GM19468 (cell line): Measurements from ENCODE around the gene PLXDC2.
"Not testable (repeated sequence)": the region's sequence is repeated elsewhere in the genome, so short reads cannot be mapped to it uniquely, and the experiment has no call there.

ENCODE experiments used
- ATAC-seq: cut with Tn5 transposase; IDR thresholded peaks from one replicate; pipeline ENCODE4 v1.9.1; 2021; ENCODE audit warnings: mild to moderate bottlenecking, moderate library complexity, moderate number of reproducible peaks; ENCODE audit not compliant: unreplicated experiment; ENCODE audit errors: extremely low read depth

The PLXDC2 gene

DNA sequence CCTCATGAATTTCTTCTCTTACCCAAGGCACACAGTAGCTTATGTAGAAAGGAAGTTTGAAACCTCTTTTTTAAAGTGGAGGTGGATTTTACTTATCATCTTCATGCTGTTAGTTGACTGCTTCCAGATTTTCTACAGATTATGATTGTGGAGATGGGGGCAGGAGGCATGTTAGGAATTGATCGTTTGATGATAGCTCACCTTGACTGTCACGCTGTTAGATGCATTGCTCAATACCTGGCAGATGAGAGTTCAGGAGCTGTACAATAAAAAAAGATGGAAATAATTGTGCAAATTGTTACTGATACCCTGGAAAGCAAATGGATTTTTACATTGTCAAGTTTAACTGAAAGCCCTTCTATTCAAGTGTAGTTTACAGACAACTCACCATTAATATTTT, 340.3 kb downstream of the PLXDC2 start:
- ATAC-seq = no peak

DNA sequence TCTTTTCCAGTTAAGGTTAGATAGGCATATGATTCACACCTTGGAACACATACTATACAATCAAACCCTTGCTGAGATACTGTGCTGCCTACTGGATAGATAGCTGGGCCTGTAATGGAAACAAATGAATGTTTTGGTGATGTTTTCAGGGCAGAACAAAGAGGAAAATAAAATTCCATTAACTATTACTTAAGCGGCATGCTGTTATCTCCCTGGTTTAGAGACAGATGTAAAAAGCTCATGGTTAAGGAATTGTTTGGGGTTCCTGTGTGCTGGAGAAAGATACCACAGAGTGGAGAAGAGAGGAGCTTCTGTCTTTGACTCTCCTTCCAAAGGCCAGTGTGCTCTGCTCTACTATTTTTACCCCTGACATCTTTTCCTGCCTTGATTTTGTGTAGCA, 341.1 kb downstream of the PLXDC2 start:
- ATAC-seq = no peak

DNA sequence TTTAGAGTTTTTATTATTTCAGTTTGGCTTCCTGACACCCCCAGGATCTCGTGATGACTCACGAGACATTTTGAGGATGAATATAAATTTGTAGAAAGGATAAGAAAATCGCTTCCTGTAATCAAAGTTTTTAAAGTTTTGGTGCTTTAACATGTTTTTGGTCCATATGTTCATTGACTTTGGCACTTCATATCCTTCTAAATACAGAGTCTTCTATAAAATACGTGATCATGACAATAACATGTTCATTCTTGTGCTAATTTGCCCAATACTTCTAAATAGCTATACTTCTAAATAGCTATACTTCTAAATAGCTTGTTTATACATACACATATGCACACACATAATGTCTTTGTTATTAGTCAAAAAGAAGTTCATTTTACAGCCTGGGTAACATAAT, 341.9 kb downstream of the PLXDC2 start:
- ATAC-seq = no peak

DNA sequence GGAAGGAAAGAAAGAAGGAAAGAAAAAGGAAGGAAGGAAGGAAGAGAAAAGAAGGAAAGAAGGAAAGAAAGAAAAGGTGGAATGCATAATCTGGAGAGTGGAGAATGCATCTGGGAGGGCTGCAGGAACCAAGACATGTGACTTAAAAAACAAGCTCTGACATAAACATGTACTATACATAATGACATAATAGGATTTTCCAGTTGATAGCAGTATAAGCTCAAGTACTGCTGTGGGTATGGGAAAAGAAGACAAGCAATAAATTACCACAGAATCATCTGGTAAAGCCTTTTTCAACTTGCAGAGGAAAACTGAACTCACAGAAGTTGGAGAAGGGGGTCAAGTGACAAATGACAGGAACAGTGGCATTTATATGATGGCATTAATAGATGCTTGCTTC, 345.9 kb downstream of the PLXDC2 start:
- ATAC-seq = no peak

DNA sequence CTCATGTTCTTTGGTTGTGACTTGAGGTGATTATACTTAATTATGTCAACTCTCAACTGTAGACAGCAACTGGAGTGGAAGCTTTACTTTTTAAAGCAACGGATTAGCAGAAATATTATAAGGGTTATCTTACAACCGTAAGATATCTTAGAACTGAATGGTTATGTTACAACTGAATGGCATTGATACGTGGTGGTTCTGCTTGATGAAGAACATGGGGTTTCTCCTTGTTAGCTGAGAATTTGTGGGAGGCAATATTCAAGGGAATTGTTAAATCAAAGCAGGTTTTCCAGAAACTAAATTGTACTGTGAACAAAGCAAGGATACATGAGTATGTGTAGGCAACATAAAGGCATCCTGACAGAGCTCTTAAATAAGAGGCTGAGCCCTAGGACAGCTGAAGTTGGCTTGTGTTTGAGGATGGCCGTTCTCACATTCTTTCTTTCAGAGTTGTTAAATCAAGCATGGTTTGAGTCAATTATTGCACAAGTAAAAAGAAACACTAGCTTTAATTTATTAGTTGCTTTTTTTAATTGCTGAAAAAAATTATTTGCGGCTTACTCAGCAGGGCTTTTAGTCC, 350.0 kb downstream of the PLXDC2 start:
- ATAC-seq = no peak

DNA sequence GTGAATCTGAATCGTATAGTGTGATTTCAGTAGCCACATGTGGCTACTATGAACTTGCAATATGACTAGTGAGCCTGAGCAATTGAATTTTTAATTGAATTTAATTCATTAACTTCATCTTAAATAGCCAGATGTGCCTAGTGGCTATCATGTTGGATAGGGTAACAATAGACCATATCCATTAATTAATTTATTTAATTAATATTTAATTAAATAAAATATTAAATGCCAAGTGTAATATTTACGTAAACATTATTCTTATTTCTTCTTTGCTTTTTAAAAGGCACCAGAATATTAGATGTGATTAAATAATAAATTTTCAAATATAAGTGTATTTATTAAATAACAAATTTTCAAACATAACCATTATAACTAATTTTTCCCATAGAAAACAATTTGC, 354.4 kb downstream of the PLXDC2 start:
- no peak for ATAC-seq

DNA sequence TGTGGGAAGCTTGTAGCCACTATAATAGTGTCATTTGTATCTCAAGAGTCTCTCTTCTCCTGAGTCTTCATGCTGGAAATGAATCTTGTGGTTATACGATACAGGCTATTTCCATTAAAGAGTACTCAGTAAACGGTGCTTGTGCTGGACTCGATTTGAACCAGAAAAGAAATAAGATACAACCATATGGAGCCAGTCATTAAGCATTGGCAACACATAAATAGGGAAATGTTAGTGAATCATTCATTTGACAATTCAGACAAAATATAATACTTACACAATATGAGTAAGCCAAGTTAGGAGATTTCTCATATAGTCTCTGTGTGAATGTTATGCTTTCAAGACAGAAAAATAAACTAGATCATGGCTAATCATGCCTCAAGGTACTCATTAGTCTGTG, 356.8 kb downstream of the PLXDC2 start:
- ATAC-seq = no peak

DNA sequence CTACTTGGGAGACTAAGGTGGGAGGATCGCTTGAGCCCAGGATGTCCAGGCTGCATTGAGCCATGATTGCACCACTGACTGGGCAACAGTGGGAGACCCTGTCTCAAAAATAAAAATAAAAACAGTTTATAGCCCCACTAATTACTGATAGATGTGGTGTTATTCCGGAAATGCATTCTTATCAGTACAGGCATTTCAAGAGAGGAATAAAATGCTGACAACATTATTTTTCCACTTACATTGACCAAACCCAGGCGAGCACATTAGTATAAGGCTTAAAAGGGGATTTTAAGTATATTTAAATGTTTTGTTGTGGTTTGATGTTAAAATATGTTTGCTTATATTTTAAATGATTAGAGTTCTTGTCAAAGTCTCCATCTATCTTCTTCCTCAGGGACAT, 359.5 kb downstream of the PLXDC2 start:
- ATAC-seq = no peak

DNA sequence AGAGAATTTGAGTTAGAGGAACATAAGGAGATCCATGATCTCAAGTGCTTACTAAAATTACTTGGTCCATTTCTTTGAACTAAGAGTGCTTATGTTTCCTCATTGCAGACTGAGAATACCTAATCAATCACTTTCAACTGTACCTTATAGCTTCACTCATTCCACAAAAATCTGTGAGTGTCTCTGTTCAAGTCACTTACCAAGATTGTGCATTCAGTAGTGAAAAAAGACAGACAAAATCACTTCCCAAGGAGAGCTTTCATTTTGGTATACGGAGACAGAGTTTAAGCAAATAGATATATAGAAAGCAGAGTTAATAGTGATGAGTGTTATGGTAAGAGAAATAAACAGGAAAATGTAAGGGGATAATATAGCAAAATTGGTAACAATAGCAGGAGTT, 364.5 kb downstream of the PLXDC2 start:
- no peak for ATAC-seq

DNA sequence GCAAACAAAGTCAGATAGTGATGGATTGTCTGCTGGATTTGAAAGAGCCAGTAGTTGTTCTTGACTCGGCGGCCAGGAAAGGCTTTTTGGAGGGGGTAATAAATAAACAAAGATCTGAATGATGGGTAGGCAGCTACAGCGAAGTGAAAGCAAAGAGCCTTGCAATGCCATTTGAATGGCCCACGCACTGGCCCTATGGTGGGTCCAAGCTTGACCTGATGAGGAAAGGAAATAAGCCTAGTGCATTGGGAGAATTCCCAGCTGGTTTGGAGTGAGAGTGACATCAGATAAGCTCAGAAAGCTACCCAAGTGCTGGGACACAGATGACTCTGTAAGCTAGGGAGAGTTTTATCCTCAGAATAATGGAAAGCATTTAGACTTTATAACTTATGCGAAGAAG, 365.2 kb downstream of the PLXDC2 start:
- ATAC-seq = no peak

DNA sequence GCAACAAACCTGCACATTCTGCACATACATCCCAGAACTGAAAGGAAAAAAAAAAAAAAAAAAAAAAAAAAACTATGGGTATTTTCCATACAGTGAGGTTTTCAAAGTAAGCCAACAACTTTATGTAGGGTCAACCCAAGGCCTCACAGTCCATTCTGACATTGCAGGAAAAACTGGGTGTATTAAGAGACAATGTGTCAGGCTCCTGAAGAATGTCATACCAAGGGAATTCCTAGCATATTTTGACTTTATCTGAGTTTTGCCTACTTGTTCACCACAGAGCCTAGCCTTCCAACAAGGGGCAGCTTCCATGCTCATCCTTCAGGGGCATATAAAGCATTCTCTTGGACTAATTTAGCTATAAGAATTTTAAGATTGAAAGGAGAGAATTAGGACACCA, 368.9 kb downstream of the PLXDC2 start:
- ATAC-seq = no peak

DNA sequence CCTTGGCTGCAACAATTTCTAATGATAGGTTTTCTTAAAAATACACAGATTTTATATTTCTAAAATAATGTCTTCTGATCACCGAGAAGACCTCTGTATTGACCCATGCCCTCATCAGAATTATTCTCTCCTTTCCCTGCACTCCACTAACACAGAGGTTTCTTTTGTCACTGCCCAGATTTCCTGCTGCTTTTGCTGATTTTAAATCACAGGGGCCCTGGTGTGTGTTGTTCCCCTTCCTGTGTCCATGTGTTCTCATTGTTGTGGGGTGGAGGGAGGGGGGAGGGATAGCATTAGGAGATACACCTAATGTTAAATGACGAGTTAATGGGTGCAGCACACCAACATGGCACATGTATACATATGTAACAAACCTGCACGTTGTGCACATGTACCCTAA, 375.2 kb downstream of the PLXDC2 start:
- not testable (repeated sequence) for ATAC-seq

DNA sequence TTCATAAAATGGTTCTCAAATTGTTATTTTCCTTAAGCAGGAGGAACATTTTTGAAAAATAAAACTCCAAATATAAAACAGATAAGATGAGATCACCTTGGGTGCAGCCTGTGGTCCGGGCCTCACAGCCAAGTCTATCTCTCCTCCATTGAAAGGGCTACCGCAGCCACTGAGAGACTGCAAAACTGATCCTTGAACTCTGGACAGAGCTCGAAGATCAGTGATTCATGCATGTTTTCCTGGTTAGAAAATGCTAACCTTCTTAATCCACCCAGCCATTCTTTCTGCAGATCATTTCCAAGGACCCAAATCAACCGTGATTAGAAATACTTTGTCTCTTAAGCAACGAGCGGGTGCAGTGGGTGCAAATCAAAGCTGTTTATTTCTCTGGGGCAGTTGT, 378.8 kb downstream of the PLXDC2 start:
- ATAC-seq = no peak

DNA sequence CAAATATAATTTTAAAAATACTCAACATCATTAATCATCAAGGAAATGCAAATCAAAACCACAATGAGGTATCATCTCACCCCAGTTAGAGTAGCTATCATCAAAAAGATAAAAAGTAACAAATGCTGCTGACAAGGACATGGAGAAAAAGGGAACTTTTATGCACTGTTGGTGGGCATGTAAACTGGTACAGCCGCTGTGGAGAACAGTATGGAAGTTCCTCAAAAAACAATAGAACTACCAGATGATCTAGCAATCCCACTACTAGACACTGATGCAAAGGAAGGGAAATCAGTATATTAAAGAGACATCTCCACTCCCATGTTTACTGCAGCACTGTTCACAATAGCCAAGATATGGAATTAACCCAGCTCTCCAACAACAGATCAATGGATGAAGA, 384.5 kb downstream of the PLXDC2 start:
- ATAC-seq = no peak

DNA sequence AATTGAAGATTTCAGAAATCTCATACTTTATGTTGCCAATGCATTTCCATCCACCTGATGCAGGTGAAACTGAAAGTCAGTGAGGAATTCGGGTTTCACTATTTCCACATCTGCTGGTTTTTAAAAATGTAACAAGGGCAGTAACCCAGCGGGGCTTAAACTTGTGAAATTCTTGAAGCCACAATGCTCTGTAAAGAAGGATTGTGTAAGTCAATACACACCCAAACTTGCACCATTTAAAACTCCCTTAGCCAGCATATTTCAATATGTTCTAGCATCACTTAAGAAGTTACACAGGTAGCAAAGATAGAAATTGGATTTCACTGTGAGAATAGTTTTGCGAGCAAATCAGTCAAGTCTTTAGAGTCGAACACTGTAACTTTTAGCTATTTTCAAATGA, 386.1 kb downstream of the PLXDC2 start:
- no peak for ATAC-seq

DNA sequence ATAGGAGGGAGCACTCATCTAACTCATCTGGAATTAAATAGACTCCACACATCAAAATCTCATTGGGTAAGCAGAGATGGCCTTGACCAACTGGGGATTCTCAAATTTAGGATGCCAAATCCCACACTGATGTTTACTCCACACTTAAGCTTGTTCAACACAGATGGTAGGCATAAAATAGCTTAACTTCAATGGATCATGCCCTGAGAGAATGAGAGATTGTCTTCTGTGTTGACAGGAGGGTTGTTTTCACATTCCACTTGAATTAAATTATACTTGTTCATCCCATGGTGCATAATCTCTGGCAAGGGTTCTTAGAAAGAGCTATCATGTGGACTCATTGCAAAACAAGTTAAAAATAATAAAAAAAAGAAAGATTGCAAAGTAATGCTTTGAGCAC, 391.4 kb downstream of the PLXDC2 start:
- ATAC-seq = no peak

DNA sequence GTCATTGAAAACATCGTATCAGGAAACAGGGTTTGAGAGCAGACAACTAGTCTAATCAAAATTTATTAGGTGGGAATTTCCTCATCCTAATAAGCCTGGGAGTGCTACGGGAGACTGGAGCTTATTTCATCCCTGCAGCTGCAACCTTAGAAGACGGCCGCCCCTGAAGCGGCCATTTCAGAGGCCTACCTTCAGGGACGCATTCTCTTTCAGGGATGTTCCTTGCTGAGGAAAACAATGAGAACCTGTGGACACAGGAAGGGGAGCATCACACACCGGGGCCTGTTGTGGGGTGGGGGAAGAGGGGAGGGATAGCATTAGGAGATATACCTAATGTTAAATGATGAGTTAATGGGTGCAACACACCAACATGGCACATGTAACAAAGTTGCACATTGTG, 392.9 kb downstream of the PLXDC2 start:
- not testable (repeated sequence) for ATAC-seq

DNA sequence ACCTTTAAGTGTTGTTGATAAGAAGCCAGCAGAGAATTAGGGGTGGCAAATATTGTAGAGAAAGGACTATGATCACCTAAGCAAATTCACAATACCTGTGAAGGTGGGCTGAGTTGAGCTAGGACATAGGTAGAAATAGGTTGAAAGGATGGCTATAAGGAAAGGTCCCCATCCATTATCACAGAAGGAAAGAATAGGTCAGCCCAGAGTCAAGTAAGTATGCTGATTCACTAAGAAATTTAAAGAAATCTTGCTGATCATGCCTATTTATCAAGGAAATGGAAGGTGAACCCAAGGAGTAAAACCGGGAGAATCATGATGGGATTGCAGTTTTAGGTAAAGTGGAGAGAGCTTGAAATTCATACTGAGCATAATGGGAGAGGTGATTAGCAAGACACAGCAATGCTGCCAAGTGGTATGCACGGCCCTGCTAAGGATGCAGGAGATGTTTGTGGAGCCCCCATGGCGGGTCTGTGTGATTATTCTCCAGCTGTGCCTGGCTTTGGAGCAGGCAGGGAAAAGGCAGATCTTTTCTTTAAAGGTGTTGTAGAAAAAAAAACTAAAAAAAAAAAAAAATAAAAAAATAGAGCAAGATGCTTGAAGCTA, 399.4 kb downstream of the PLXDC2 start:
- ATAC-seq = no peak

DNA sequence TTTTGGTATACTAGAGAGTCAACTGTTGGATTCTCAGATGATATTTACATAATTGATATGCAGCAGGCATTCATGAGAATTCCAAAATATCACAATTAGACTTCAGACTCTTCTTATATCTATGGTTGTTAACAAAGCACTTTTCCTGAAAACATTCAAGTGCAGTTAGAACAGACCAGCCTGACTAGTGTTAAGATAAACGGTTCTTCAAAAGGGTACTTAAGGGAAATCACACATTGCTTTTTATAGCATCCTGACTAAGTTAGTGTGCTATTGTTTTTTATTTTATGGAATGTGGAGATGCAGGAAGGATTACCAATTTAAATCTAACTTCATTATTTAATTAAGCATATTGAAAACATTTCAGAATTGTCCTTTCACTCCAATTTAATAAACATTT, 405.1 kb downstream of the PLXDC2 start:
- no peak for ATAC-seq

DNA sequence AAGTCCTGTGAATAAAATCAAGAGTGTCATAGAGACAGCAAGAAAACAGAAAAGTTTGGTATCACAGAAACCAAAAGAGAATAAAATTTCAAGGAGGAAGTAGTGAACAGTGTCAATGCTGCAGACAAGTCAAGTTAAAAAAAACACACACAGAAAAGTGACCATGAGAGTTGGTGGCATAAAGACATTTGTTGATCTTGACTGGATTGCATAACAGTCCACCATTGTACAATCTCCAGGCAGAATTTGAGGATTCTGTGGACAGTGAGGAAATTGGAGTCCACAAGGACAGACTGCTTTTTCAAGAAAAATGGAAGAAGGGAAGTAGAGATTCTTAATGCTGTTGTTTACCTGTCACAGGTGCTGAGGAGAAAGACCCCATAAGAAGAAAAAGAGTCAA, 412.5 kb downstream of the PLXDC2 start:
- ATAC-seq = no peak

DNA sequence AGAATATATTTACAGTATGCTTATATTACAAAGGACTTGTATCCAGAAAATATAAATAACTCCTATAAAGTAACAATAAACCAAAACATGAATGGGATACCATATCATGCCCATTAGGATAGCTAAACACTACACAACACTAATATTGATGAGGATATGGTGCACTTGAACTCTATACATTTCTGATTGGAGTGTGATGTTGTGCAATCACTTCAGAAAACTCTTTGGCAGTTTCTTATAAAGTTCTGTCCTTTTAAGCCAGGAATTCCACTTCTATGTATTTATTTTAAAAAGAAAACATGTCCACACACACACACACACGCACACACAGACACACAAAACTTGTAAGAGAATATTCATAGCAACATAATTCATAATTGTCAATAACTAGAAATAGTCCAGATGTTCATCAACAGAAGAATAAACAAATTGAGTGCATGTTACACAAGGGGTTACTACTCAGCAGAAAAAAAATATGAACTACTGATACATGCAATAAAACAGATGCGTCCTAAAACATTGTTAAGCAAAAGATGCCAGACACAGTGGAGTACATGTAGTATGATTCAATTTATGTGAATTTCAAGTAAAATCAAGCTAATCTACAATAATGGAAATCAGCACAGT, 416.0 kb downstream of the PLXDC2 start:
- no peak for ATAC-seq

DNA sequence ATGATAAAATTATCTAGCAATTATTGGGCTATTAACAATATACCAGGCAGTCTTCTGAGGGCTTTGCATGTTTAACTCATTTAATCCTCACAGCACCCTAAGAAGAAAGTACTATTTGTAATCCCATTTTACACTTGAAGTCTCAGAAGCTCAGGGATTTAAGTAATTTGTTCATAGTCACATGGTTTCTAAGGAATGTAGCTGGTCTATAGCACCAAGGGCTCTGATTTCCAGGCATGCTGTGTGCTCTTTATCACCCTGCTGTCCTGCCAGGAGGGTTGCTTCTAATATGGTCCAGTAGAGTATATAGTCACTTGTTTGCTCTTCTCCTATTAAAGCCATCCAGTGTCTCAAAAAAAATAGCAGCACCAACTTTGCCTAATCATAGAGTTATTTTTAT, 417.2 kb downstream of the PLXDC2 start:
- no peak for ATAC-seq
